ENCODE results near the gene TRAF1. TPM values are rescaled to one million over a fixed set of nuclear protein-coding genes. Genes with fewer than 3 reads are reported as not detected.

TRAF1 gene
- total and polyA plus RNA-seq, 10 of the 15 experiments (the other 5 are each of a cell fraction or from before 2014, with no cell fraction given) = 13.8 to 163 (median 128) TPM

GRCh38 chr9:120869726-120870125, 56.9 kb downstream of the TRAF1 start:
- BruUV-seq (replicated peaks) = no TSS peak
- ChIA-PET POLR2A (interaction anchor here (0.7 to 1.7 kb wide), 9 partner anchors 9 to 65 kb away, joined by 3 to 6 read pairs (median 3); partner anchors contain the start of gene TRAF1), SMC1A (ENCODE audit: uncharacterized antibody, unreplicated experiment) (interaction anchor here (0.7 to 4.6 kb wide), 15 partner anchors 17 to 190 kb away, joined by 3 to 57 read pairs (median 5); no protein-coding TSS in a partner anchor), CTCF (interaction anchor here (0.5 to 6.0 kb wide), 23 partner anchors 9 to 408 kb away, joined by 3 to 70 read pairs (median 6); partner anchors contain the start of gene TRAF1), RAD21 (ENCODE audit: unreplicated experiment) (interaction anchor here (0.8 to 3.7 kb wide), 11 partner anchors 27 to 190 kb away, joined by 3 to 34 read pairs (median 5); partner anchors contain the start of gene TRAF1)
- no peak for ATAC-seq
- Histone ChIP-seq H3K79me2 (ENCODE audit: control insufficient read depth, insufficient read depth, low read length) (peaks cover 3% of the 10 kb centered on the region), H3K4me3 (no peak overlapping the region), H3K9ac (ENCODE audit: control insufficient read depth, insufficient read depth, low read length) (no peak overlapping the region), H3K4me1 (ENCODE audit: control insufficient read depth, insufficient read depth, low read length) (peaks cover 11% of the 10 kb centered on the region), H3K9me3 (replicated peaks; ENCODE audit: control insufficient read depth, insufficient read depth, low read length) (no peaks in the 10 kb centered on the region), H3K27me3 (replicated peaks in 1 of 2; ENCODE audit: control insufficient read depth in 2 of 2, insufficient read depth in 2 of 2, low read length in 1 of 2) (no peaks in the 10 kb centered on the region), H3K4me2 (ENCODE audit: control insufficient read depth, insufficient read depth) (peak overlapping the region; percentile 94), H3K27ac (ENCODE audit: control insufficient read depth, insufficient read depth) (no peak overlapping the region), H3K36me3 (ENCODE audit: control insufficient read depth in 2 of 2, insufficient read depth in 2 of 2, low read length in 1 of 2) (peaks cover 24 to 37% of the 10 kb centered on the region in 2 experiments), H2AFZ (ENCODE audit: control insufficient read depth, low read depth, low read length) (no peak overlapping the region), H4K20me1 (ENCODE audit: control insufficient read depth, insufficient read depth) (no peaks in the 10 kb centered on the region)
- no peak for FAIRE-seq
- intact Hi-C loops (cut with micrococcal nuclease; ENCODE audit: unreplicated experiment) = loop anchor here (2.0 kb wide), 2 partner anchors 27 to 67 kb away; partner anchors contain the start of gene PSMD5
- in situ Hi-C loops (cut with MboI) = loop anchor here (5.0 kb wide), 1 partner anchor 68 kb away; no protein-coding TSS in a partner anchor
- DNase-seq (ENCODE audit: low read depth, low spot score) = no peak
- TF ChIP-seq FOS (IDR thresholded peaks at IDR 0.05; ENCODE audit: borderline replicate concordance, extremely low read depth, insufficient read length) (no peak), MLLT1 (IDR thresholded peaks at IDR 0.05) (peak; percentile 82), IRF5 (IDR thresholded peaks at IDR 0.05; ENCODE audit: borderline replicate concordance) (no peak), RCOR1 (conservative IDR thresholded peaks at IDR 0.05; ENCODE audit: low read depth, low read length) (no peak)
- WGBS (ENCODE audit: insufficient coverage, insufficient replicate concordance, low lambda C conversion rate, missing lambda C conversion rate) = 93% methylated on average over 10 of the region's 10 CpGs
